HFFc6 (cell line): Measurements from ENCODE around the gene ZNF664. TPM values are rescaled to one million over a fixed set of nuclear protein-coding genes. Genes with fewer than 3 reads are reported as not detected.

ENCODE experiments used
- DNase-seq: peaks from one replicate; pipeline ENCODE4 v3.0.0-alpha.2; 2018
- H3K27ac Mint-ChIP-seq: 2 replicates; pipeline ENCODE4 v1.8.0; 2020; ENCODE audit warnings: mild to moderate bottlenecking, mixed read lengths
- H3K27me3 Mint-ChIP-seq: 2 replicates; pipeline ENCODE4 v1.8.0; 2021; ENCODE audit warnings: mild to moderate bottlenecking, moderate library complexity, mixed read lengths; ENCODE audit not compliant: insufficient read depth
- H3K36me3 Mint-ChIP-seq: 2 replicates; pipeline ENCODE4 v1.8.0; 2021; ENCODE audit warnings: low read depth, mixed read lengths
- H3K4me1 Mint-ChIP-seq: 2 replicates; pipeline ENCODE4 v1.8.0; 2020; ENCODE audit warnings: low read depth, mixed read lengths
- H3K4me3 Mint-ChIP-seq: 2 replicates; pipeline ENCODE4 v1.8.0; 2020; ENCODE audit warnings: mild to moderate bottlenecking, moderate library complexity, mixed read lengths
- H3K9me3 Mint-ChIP-seq: 2 replicates; pipeline ENCODE4 v1.8.0; 2020; ENCODE audit warnings: mild to moderate bottlenecking, mixed read lengths
- CTCF ChIP-seq: fragments of 200-600 bp; sonication (generic); IDR thresholded peaks from 2 replicates; pipeline ENCODE4 v1.5.0; 2021; ENCODE audit warnings: antibody characterized with exemption, mild to moderate bottlenecking
- total RNA-seq, 6 experiments: library from RNA; stranded (reverse); fragmentation: NEBNext Ultra II Directional; extraction: Animal tissue kit (Norgen Biotek cat#: 25700); gene quantifications; 2 replicates in 1 of 6; 3 replicates in 5 of 6; pipeline ENCODE4 v1.2.3, GENCODE V29; 2021

The ZNF664 gene
- total RNA-seq, 6 experiments from 2014 or later, result 49.1 to 55.2 (median 53.4) TPM

- peak; percentile 38 for DNase-seq
- H3K27ac Mint-ChIP-seq, result peak overlapping the region; percentile 90
- H3K36me3 Mint-ChIP-seq, result peaks cover 23% of the 10 kb centered on the region
- H3K4me1 Mint-ChIP-seq, result peaks cover 63% of the 10 kb centered on the region
- no peaks in the 10 kb centered on the region for H3K9me3 Mint-ChIP-seq
- peak overlapping the region; percentile 99 for H3K4me3 Mint-ChIP-seq
- no peaks in the 10 kb centered on the region for H3K27me3 Mint-ChIP-seq
- no peak for TF ChIP-seq CTCF
These were observed 1.1 kb upstream of the ZNF664 start for GRCh38 chr12:123971770-123972456.

DNA sequence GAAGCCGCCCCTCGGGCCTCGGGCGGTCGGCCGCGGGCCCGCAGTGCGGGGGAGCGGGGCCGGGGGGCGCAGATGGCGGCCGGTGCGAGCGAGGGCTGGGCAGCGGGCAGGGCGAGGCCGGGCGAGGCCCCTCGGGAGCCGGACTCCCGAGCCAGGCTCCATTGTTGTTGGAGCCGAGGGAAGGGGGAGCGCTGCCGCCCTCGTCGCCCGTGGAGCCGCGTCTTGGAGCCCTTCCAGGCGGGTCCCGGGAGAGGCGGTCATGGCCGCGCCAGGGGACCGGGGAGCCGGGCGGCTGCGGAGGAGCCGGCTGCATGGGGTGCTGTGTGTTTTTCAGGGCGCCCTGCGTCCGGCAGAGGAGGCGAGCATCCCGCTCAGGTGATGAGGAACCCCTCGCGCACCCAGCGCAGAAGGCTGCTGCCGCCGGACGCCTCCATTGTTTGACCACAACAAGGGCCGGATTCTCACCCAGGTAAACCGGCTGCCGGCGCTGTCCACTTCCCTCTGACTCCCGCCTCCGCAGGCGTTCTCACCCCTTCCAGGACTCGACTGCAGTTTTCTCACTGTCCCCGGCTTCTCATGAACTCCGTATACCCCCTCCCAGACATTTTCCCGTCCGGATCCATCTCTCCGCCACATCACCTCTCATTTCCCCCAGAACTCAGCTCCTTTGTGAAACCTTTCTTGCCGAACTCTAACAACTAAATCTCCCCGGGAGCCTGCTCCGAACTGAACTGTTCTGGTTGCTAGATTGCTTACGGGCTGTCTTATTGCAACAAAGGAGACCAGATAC is 732 bp downstream of the ZNF664 start:
- H3K27ac Mint-ChIP-seq, result peak overlapping the region; percentile 72
- H3K36me3 Mint-ChIP-seq, result peaks cover 20% of the 10 kb centered on the region
- peaks cover 45% of the 10 kb centered on the region for H3K4me1 Mint-ChIP-seq
- no peak for TF ChIP-seq CTCF
- DNase-seq, result no peak
- H3K27me3 Mint-ChIP-seq, result no peaks in the 10 kb centered on the region
- peak overlapping the region; percentile 93 for H3K4me3 Mint-ChIP-seq
- H3K9me3 Mint-ChIP-seq, result no peaks in the 10 kb centered on the region

GRCh38 chr12:123976227-123976826 is 3.3 kb downstream of the ZNF664 start:
- H3K27me3 Mint-ChIP-seq, result no peaks in the 10 kb centered on the region
- no peak for DNase-seq
- H3K36me3 Mint-ChIP-seq, result peaks cover 16% of the 10 kb centered on the region
- H3K4me3 Mint-ChIP-seq, result no peak overlapping the region
- no peaks in the 10 kb centered on the region for H3K9me3 Mint-ChIP-seq
- H3K27ac Mint-ChIP-seq, result no peak overlapping the region
- peaks cover 19% of the 10 kb centered on the region for H3K4me1 Mint-ChIP-seq
- TF ChIP-seq CTCF, result no peak

DNA sequence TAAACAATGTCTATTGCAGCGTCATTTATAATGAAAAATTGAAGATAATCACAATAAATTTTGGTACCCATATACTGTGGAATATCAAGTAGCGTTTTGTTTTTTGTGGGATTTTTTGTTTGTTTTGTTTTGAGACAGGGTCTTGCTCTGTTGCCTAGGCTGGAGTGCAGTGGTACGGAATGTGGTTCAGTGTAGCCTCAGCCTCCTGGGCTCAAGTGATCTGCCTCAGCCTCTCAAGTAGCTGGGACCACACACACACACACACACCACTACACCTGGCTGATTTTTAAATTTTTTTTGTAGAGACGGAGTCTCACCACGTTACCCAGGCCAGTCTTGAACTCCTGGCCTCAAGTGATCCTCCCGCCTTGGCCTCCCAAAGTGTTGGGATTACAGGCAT is 6.6 kb downstream of the ZNF664 start:
- TF ChIP-seq CTCF, result no peak
- H3K4me3 Mint-ChIP-seq, result no peak overlapping the region
- H3K36me3 Mint-ChIP-seq, result peaks cover 12% of the 10 kb centered on the region; the same call in 1 of the 2 replicates
- H3K9me3 Mint-ChIP-seq, result no peaks in the 10 kb centered on the region
- H3K27me3 Mint-ChIP-seq, result no peaks in the 10 kb centered on the region
- no peak overlapping the region for H3K27ac Mint-ChIP-seq
- peaks cover 12% of the 10 kb centered on the region for H3K4me1 Mint-ChIP-seq
- no peak for DNase-seq

DNA sequence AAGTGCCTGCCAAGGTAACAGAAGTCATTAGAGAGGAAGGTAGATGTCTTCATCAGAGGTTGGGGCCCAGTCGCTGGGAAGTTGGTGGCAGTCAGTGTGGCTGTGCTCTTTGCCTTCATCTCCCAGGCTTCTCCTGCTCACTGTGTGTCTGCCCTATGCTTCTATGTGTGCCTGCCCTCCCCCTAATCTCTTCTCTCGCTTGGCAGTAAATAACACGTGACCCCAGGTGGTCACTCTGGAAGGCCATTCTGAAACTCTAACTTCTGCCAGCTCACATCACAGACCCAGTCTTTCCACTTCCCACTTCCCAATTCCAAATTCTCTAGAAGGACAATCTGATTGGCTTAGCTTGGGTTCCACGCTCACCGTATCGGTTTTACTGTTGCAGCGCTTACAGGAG is 9.3 kb downstream of the ZNF664 start:
- Mint-ChIP-seq H3K4me1 (peaks cover 11% of the 10 kb centered on the region), H3K4me3 (no peak overlapping the region), H3K36me3 (peaks cover 4% of the 10 kb centered on the region; the same call in 1 of the 2 replicates), H3K27me3 (no peaks in the 10 kb centered on the region), H3K27ac (no peak overlapping the region), H3K9me3 (no peaks in the 10 kb centered on the region)
- no peak for DNase-seq
- no peak for TF ChIP-seq CTCF
